NCI-H2171 (cell line): ENCODE data around the gene EDN3.

Experiments used
- DNase-seq: peaks from one replicate; lab custom pipeline; 2025; lab: John Stamatoyannopoulos, UW

Gene EDN3

DNA sequence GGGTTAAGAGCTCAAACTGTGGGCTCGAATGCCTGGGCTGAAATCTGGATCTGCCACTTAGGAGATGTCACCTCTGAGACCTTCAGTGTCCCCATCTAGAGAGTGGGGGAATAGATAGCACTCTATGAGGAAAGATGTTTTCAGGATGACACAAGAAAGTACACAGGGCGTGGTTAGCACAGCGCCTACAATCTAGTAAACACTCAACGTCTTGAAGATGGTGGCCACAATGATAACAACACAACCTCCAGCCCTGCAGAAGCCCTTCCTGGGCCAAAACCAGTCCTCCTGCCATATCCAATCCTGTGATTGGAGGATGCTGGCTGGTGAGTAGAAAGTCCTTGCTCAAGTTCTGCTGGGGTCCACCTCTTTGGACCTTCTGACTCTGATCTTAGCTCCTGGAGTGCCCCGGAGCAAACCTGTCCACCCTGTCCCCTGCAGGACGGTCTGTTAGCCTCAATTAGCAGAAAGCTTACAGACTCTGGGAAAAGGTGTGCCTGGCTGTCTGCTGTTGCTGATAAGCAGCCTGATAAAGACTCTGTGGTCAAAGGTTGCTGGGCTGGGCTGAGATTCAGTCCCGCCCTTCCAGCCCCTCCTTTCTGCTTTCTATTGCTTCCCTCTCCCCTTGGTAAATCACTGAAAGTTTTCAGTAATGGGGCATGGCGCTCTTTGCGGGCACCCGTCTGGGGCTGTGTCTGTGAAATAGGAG is 8.2 kb downstream of the EDN3 start:
- DNase-seq: no peak

DNA sequence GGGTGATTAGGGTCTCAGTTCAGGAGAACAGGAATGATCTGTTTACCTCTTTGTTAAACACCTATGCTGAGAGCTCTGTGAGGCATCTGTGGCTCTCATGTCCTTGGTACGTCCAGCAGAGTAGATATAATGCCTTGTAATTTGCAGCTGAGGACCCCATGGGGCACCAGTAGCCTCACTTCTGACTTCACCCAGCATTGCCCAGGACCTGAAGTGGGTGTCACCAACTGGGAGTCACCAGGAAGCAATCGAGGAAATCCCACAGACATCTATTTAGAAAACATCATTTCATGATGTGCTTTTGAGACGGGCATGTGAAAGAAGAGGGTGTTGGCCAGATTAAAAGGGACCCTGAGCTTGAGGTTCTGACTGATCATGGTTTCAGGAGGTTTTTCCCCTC is 8.8 kb downstream of the EDN3 start:
- no peak for DNase-seq

DNA sequence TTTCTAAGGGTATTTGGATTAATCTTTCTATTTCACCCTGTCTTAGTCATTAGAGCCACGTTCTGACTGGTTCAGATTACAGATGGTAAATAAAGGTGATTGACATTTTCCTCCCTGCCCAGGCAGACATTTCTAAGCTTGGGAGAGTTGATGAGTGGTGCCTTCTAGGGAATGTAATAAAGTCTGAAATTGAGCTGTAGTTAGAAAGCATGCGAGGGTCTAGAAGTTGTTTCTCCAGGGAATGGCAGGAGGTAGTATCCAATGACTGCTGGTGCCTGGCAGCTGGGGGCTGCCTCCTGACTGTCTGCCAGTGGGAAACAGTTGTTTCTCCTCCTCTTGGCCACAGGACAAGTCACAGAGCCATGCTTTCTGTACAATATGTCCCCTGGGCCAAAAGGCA is 14.6 kb downstream of the EDN3 start:
- DNase-seq: peak; percentile 95

DNA sequence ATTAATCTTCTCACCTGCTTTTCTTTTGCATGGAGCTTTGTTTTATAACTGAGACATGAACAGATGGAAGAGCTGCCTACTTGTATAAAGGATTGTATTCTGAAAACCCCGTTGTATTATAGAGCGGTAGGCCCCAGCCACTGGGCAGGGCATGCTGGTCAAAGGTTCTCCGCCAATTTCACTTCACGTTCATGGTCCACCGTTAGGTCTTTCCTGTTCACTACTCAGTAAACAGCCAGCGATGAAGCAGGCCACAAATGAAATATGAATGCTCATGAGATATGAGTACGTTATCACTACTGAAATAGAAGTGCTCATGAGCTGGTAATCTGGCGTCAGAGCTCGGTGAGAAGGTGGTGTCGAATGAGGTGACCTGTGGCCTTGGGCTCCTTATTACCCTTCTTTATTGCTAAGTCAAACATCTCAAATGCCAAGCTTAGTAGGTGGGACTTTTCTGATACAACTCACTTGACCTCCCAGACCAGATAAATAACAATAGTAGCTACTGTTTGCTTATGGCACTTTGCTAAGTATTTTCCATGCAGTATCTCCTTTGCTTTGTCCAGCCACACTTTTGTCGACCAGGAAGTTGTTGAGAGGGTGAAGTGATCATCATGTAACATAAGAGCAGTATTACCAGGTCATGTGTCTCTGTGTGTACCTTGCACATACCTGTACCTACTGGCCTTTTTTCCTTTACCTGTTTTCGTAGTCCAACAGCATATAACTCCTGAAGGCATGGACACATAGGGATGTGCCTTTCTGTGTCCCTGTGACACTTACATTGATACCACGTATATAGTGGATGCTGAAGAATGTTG is 16.7 kb downstream of the EDN3 start:
- DNase-seq: no peak

DNA sequence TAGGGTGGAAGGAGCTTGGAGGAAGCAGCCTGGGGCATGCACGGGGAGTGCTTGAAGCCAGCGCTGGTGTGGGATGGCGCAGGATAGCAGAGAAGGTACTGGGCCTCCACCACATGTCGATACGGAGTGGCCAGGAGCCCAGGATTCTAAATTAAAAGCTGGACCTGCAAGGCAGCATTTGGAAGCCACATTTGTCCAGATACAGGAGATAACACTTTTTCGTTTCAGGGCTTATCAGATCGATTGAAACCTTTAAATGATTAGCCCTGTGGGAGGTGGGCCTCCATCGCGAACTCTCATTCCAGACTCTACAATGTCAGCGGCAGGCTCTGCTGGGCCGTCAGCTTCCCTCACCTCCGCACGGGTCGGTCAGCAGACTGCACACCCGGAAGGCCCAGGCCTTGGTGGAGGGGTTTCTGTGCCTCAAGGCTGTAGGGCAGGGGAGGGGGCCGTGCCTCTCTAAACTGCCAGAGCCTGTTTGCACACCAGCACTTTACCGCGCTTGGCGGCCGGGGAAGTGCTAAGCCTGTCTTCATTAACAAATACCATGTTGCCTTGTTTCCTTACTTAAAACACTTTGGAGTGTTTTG is 17.9 kb downstream of the EDN3 start:
- no peak for DNase-seq

DNA sequence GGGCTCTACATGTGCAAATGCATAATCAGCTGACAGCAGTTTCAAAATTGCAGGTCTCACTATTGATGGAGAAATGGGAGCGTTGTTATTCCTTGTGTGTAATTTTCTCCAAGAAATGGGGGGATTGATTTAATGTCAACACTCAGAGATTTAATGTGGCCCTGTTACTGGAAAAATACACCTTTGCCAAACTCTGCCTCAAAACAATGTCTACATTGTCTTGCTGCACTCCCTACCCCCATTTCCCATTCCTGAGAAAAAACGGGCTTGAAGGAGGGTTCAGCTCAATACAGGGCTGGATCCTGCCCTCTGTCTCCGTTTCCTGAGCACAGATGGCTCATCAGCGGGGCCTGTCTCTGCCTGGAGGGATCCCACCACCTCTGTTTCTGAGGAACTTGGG is 18.4 kb downstream of the EDN3 start:
- peak; percentile 41 for DNase-seq

DNA sequence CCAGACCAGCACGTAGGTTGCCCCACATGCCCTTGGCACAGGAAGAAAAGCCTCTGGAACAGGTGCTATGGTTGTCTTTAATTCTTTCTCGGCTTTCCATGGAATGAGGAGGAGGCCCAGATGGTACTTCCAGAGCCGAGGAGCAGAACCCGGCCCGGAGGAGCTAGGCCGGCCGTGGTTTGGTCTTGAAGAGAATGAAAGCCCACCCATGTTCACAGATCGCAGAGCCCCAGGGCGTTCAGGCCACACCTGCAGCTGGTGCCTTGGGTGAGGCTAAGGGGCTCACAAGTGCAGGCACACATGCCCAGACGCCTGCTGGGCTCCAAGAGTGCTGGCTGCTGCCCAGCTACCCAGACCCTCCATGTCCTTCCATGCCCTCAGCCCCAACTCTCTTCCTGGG is 20.0 kb downstream of the EDN3 start:
- DNase-seq: no peak

DNA sequence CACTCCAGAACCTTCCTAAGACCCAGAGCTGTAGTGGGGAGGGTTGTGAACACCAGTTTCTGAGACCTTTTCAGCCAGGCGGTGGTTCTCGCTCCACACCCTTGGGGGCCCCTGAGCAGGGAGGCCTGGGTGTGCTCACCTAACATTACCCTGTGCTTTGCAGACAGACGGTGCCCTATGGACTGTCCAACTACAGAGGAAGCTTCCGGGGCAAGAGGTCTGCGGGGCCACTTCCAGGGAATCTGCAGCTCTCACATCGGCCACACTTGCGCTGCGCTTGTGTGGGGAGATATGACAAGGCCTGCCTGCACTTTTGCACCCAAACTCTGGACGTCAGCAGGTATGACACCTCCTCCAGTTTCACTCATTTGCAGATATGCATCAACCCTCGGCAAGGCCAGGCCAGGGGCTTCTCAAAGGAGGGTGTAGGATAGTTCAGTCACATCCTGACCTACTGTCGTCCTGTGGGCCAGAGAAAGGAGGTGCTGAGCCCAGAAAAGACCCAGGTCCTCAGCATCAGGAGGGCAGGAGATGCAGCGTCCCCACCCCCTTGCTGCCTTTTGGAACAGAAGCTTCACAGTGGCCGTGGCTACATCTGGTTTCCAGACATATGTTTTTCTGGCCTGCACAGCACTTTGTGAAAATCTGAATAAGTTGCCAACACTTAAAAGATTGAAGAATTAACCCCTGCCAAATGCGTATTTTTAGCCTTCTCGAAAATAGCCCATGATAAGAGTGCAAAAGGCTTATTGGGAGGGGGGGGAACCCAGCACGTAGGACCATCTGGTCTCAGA is 20.6 kb downstream of the EDN3 start:
- no peak for DNase-seq

DNA sequence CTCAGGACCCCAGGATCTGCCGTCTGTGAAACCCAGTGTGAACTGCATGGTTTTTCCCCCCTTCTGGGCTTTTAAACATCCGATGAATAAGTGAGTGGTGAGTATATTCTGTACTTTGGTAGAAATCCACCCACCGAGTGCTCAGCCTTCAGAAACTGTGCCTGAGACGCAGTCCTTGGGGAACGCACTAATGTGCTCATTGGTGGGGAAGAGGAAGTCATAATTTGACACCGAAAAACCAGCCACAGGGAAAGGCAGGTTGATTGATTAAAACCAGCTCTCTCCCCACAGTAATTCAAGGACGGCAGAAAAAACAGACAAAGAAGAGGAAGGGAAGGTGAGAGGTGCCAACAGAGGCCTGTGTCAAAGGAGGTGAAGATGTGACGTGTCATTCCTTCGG is 21.7 kb downstream of the EDN3 start:
- peak; percentile 88 for DNase-seq

DNA sequence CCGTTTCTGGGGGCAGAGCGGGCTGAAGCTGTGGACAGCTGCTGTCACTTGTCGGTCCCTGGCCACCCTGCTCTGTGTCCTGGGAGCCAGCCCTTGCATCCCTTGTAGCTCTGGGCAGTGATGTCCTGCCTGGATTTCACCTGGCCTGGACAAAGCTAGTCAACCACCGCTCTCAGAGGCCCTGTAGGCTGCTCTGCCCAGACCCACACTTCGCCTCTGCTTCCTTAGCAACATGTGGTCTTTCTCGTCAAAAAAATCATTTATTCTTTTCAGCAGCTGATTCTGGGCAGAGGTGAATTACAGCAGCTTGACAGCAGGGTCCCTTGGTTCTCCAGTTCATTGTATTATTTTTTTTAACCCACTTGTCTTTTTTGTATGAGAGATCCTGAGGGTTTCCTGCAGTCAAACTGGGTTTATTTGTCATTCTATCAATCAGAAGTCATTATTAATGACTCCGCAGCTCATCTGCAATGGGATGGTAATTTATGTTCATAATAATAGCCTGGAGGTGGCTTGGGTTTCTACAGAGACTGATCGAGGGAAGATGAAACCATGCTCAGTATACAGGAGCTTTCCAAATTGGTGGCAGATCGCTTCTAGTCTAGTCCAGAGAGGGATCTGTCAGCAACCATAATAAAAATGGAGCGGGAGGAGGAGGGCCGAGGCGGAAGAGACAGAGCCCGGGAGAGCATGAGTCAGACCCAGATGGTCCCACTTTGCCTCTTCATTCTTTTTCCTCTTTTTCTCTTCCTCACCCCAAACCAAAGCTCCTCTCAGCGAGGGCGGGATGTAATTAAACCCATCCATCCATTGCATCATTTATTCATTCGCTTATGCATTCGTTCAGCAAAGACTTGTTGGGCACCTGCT is 22.4 kb downstream of the EDN3 start:
- no peak for DNase-seq

DNA sequence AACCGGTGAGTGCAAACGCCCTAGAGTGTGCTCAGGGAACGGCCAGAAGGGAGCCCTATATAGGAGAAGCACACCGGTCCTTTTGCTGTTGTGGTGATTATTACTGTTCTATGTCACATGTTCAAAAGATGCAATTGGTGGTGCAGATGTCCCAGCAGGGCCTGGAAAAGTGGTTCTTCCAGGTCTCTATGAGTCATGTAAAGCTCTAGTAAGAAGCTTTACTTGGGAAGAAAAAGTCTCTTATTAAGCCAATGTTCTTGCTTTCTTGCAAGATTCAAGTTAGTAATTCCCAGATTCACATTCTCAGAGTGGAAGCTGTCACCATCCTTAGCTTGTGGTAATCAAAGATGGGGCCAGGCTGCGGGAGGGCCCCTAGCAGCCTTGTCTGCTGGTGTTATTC is 23.3 kb downstream of the EDN3 start:
- no peak for DNase-seq

DNA sequence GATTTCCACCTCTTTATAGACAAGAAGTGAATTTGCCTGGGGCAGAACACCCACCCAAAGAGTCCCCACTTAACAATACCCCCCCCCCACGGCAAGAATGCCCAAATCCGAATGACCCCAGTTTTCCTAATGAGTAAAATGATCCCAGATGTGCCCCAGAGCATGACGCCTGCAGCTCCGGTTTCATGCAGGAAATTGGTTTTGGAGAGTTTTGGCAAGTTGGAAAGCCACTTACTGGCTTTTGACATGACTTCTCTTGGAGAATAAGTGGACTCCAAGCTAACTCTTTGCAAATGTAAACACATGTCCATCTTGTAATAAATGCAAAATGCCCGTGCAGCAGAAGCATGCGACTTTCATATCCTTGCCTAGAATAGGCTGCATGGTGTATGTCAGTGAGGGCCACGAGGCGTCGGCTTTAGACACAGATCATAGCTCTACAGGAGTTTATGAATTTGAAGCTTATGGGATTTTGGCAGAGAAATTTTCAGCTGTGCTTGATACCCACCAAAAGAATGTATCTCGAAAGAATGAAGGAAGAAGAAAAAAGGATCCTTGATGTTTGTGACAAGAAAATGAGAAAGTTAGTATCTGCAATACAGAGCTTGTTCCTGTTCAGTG is 24.2 kb downstream of the EDN3 start:
- DNase-seq: no peak

DNA sequence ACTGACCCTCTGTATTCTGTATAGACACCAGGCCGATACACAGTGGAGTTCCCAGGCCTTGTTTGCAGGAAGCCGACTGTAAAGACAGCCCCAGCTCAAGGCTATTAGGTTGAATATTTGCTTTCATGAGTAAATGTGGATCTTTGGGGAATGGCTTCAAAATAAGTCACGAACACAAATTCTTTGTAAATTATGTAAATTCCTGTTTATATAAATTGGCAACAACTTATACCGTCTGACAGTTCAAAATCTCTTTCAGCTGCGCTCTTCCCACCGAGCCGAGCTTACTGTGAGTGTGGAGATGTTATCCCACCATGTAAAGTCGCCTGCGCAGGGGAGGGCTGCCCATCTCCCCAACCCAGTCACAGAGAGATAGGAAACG is 24.7 kb downstream of the EDN3 start:
- DNase-seq: no peak

DNA sequence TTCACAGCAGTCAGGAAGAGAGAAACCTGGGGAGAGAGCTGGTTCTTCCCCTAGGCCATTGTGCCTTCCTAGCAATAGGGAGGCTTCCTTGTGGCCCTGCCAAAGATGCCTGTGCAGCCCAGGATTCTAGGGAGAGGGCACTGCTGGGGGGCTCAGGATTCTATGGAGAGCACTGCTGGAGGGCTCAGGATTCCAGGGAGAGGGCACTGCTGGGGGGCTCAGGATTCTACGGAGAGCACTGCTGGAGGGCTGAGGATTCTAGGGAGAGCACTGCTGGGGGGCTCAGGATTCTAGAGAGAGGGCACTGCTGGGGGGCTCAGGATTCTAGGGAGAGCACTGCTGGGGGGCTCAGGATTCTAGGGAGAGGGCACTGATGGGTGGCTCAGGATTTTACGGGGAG is 25.8 kb downstream of the EDN3 start:
- DNase-seq: no peak

DNA sequence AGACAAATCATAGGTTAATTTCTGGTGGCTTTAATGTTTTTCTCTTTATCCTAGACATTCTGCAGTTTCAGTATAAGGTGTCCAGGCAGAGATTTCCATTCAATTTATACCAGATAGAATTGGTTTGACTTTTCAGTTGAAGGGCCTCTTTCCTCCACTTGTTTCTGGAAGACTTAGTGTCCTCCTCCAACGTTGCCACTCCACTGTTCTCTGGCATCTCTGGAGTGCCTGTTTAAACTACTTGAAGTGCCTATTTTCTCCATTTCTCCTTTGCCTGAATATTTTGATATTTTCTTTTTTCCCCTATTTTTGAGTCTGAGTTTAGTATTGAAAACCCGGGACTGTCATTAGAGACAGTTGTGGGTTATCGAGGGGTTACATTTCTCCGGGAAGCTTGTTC is 27.7 kb downstream of the EDN3 start:
- DNase-seq: no peak

DNA sequence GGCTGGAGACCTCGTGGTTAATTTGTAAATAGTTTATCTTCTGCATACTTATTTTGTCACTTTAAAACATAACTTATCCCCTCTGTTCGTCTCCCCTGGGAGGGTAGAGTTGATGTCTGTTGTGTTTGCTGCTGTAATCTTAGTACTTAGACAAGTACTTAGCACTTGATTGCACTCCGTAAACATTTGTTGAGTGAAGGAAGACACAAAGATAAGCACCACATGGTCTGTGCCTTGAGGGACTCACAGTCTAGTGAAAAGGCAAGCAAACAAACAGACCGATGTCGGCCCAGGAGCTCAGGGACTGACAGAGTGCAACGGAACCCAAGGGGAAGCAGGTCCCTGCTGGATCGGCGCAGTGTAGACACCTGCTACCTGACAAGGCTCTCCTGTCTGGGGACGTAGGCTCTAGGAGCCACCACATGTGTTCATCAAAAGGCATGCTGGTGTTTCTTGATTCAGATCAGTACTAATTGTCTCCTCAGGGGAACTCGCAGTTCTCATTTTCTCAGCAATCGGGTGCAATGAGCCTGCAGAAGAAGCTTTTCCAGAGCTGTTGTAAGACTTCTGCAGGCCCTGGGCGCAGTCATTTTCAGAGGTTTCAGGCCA is 31.4 kb downstream of the EDN3 start:
- peak; percentile 52 for DNase-seq

DNA sequence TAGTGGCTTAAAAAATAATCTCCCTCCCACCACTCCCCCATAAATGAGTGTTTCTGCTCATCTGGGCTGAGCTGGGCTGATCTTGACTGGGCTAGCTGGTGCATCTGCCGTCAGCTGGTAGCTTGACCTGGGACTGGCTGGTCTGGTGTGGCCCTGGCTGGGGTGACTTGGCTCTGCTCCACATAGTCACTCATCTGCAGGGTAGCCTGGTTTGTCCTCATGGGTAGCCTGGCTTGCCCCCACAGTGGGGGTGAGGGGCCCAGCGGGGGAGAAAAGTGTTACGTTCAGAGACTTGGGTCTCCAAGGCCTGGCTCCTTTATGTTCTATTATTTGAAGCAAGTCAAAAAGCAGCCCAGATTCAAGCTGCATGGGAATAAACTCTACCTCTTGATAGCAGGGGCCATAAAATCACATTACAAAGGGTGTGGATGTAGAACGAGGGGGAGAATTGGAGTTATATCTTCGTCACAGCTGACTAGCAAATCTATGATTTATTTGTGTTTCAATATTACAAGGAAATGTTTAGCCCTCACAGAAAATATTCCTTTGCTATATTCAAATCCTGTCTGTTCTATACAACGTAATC is 32.9 kb downstream of the EDN3 start:
- DNase-seq: no peak

DNA sequence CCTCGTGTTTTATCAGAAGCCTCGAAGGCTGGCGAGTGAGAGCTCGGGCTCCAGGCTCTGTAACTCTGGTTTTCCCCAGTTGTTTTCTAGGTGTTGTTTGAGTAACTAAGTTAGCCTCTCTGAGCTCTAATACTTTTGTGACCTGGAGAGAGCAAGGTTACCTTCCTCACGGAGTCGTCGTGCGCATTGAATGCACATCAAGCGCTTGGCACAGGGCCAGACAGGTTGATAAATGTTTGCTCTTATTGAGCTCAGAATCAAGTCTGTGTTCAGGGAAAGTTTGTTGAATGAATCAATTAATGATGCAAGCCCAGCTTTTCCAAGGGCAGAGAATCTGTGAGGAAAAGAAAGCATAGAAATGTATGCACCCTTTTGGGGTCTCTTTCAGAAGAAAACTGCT is 33.5 kb downstream of the EDN3 start:
- no peak for DNase-seq

DNA sequence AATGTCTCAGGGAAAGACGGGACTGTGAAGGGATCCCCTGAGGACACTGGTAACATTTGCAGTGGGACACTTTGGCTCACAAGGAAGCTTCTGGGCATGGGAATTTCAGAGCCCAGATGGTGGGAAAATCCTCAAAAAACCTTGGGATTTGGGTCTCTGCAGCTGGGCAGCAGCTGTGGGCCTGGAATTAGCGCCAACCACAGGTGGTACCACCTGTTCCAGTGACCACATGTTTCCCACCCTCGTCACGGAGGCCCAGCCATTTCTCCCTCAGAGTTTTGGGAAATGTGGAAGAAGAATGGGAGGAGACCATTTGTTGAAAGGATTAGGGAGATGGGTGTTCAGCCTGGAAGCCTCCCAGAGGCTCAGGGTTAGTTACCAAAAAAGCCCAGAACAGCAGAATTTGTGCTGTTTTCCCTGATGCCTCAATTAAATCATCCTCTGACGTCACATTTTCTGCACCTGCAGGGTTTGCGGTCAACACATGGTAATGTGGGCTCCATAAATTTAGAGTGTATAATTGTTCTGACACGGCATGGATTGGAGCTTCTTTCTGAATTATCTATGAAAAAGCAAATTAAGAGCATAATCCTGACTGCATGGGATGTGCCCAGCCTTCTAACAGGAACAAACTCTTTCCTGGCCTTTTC is 34.4 kb downstream of the EDN3 start:
- DNase-seq: no peak

DNA sequence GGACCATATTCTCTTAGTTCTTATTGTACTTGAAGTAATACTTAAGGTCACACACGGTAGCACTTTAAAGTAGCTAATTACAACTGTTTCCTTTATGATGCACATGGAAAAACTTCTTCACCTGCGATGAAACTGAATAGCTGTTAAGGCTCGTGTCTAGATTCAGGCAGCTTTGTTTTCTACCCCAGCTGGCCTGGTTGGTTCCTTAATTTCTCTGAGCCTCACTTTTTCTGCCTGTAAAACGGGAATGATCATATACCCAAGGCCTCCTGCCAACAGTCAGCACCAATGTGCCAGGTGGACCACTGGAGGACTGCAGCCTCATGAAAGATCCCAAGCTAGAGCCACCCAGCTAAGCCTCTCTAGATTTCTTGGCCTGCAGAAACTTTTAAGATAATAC is 35.0 kb downstream of the EDN3 start:
- no peak for DNase-seq
